GM19193 (cell line): ENCODE data around the gene BAX.

ENCODE experiments used
- POLR2A ChIP-seq: IDR thresholded peaks from 4 replicates; pipeline ENCODE4 v1.6.1; 2011; ENCODE audit not compliant: insufficient read depth, insufficient read length; ENCODE audit errors: extremely low read depth

The BAX gene

GRCh38 chr19:48987323-48987722 lies 32.6 kb downstream of the BAX start:
- TF ChIP-seq POLR2A: no peak

GRCh38 chr19:48988286-48988685 lies 33.6 kb downstream of the BAX start:
- TF ChIP-seq POLR2A: no peak

GRCh38 chr19:48988860-48989259 lies 34.2 kb downstream of the BAX start:
- TF ChIP-seq POLR2A: no peak

- no peak for TF ChIP-seq POLR2A
Observed at GRCh38 chr19:48989701-48990291, 35.1 kb downstream of the BAX start.

- TF ChIP-seq POLR2A: no peak
Observed at GRCh38 chr19:48990400-48990799, 35.7 kb downstream of the BAX start.

- TF ChIP-seq POLR2A: no peak
Observed at GRCh38 chr19:48991011-48991609, 36.4 kb downstream of the BAX start.

- TF ChIP-seq POLR2A: no peak
Observed at GRCh38 chr19:48991873-48992580, 37.4 kb downstream of the BAX start.

GRCh38 chr19:48992581-48993174 lies 38.0 kb downstream of the BAX start:
- no peak for TF ChIP-seq POLR2A

- peak; percentile 81 for TF ChIP-seq POLR2A
Observed at GRCh38 chr19:48993175-48994034, 38.7 kb downstream of the BAX start, which contains the start of the genes GYS1 and RUVBL2. GYS1 (minus strand) TSS chr19:48993309; CDS start chr19:48993112, 197 bp downstream. RUVBL2 (plus strand) TSS chr19:48993887; CDS start chr19:48993912, 25 bp downstream.

- TF ChIP-seq POLR2A: no peak
Observed at GRCh38 chr19:48994035-48994386, 39.3 kb downstream of the BAX start.

- TF ChIP-seq POLR2A: no peak
Observed at GRCh38 chr19:48997972-48998371, 43.3 kb downstream of the BAX start.

- no peak for TF ChIP-seq POLR2A
Observed at GRCh38 chr19:48999481-49000325, 45.0 kb downstream of the BAX start.

- no peak for TF ChIP-seq POLR2A
Observed at GRCh38 chr19:49004133-49004532, 49.5 kb downstream of the BAX start.

- TF ChIP-seq POLR2A: no peak
Observed at GRCh38 chr19:49004964-49005614, 50.4 kb downstream of the BAX start.

GRCh38 chr19:49006905-49007304 lies 52.2 kb downstream of the BAX start:
- TF ChIP-seq POLR2A: no peak
